ENCODE results near the gene LCN1. TPM values are rescaled to one million over a fixed set of nuclear protein-coding genes. Genes with fewer than 3 reads are reported as not detected.

The LCN1 gene
- polyA plus RNA-seq, 3 donors, result not detected

DNA sequence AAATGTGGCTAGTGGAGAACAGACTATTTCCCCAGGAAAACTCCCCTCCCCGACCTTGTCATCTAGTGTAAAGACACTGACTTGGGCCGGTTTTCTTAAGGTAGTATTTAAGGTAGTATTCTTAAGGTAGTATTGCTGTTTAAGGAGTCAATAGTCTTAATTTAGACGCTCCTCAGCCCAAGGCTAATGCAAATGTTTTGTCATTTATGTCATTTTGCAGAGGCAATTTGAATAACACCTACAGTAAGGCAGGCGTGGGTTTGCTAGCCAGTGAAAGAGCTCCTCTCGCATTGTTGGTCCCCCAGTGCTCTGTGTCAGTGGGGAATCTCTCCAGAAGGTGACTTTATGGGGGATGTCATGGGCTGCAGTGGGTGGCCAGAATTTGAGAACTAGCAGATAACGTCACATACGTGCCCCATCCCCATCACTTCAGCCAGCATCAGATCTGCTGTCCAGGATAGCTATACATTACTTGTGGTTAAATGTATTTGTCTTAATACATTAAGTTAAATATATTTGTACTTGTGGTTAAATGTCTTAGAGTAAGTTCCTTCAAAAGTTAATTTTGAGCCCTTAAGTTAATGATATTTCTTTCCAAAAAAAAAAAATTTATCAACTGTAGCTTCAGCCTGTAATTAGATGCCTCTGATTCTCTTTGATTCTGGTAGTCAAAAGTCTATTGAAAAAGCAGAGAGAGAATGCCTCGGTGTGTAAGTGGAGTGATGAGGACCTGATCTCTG, 39.1 kb upstream of the LCN1 start:
- Mint-ChIP-seq H3K4me3 (peak overlapping the region in 1 of 2 donors; percentile 20), H3K27me3 (ENCODE audit: low read depth in 3 of 3) (peaks cover 17 to 31% (median 20%) of the 10 kb centered on the region in 3 donors), H3K9me3 (no peaks in the 10 kb centered on the region), H3K4me1 (peaks cover 12% of the 10 kb centered on the region), H3K36me3 (peaks cover 25 to 33% of the 10 kb centered on the region in 2 donors), H3K27ac (no peak overlapping the region)
- WGBS (ENCODE audit: insufficient coverage), result 92% methylated on average over 2 of the region's 8 CpGs
- H4K20me1 ChIP-seq (ENCODE audit: insufficient read depth, low read length), result peaks cover 5% of the 10 kb centered on the region
- peaks cover 11% of the 10 kb centered on the region in 2 donors for H3K4me1 ChIP-seq (ENCODE audit: control insufficient read depth in 1 of 2, insufficient read depth in 2 of 2, low read length in 2 of 2)
- peaks cover 0 to 17% of the 10 kb centered on the region in 2 donors for H3K27me3 ChIP-seq (ENCODE audit: control insufficient read depth in 2 of 2, insufficient read depth in 2 of 2, low read length in 2 of 2)
- intact Hi-C loops (cut with micrococcal nuclease), result no loop called here
- TF ChIP-seq, protein P1, sequence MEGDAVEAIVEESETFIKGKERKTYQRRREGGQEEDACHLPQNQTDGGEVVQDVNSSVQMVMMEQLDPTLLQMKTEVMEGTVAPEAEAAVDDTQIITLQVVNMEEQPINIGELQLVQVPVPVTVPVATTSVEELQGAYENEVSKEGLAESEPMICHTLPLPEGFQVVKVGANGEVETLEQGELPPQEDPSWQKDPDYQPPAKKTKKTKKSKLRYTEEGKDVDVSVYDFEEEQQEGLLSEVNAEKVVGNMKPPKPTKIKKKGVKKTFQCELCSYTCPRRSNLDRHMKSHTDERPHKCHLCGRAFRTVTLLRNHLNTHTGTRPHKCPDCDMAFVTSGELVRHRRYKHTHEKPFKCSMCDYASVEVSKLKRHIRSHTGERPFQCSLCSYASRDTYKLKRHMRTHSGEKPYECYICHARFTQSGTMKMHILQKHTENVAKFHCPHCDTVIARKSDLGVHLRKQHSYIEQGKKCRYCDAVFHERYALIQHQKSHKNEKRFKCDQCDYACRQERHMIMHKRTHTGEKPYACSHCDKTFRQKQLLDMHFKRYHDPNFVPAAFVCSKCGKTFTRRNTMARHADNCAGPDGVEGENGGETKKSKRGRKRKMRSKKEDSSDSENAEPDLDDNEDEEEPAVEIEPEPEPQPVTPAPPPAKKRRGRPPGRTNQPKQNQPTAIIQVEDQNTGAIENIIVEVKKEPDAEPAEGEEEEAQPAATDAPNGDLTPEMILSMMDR (IDR thresholded peaks at IDR 0.05), result no peak
- no peak overlapping the region for H3K9ac ChIP-seq (ENCODE audit: insufficient read depth, low read length, poor library complexity, severe bottlenecking)
- peaks cover 4% of the 10 kb centered on the region for H3K79me2 ChIP-seq (ENCODE audit: insufficient read depth, low read length)
- no peaks in the 10 kb centered on the region for H3K9me3 ChIP-seq (replicated peaks in 1 of 2; ENCODE audit: control insufficient read depth in 1 of 2, insufficient read depth in 1 of 2, low read length in 2 of 2)
- no peak overlapping the region for H3K4me3 ChIP-seq (replicated peaks in 1 of 3; ENCODE audit: low read depth in 2 of 3, low read length in 3 of 3)
- H3K27ac ChIP-seq (ENCODE audit: low read depth in 1 of 2, low read length in 2 of 2), result no peak overlapping the region
- H2AFZ ChIP-seq (ENCODE audit: insufficient read depth, low read depth, low read length, poor library complexity, severe bottlenecking), result no peak overlapping the region
- H3K4me2 ChIP-seq (replicated peaks; ENCODE audit: extremely low read depth, low read length, poor library complexity, severe bottlenecking), result no peak overlapping the region
- H3K36me3 ChIP-seq (replicated peaks in 1 of 2; ENCODE audit: control insufficient read depth in 1 of 2, insufficient read depth in 2 of 2, low read length in 2 of 2), result peaks cover 17 to 33% of the 10 kb centered on the region in 2 donors
- no peak for DNase-seq

DNA sequence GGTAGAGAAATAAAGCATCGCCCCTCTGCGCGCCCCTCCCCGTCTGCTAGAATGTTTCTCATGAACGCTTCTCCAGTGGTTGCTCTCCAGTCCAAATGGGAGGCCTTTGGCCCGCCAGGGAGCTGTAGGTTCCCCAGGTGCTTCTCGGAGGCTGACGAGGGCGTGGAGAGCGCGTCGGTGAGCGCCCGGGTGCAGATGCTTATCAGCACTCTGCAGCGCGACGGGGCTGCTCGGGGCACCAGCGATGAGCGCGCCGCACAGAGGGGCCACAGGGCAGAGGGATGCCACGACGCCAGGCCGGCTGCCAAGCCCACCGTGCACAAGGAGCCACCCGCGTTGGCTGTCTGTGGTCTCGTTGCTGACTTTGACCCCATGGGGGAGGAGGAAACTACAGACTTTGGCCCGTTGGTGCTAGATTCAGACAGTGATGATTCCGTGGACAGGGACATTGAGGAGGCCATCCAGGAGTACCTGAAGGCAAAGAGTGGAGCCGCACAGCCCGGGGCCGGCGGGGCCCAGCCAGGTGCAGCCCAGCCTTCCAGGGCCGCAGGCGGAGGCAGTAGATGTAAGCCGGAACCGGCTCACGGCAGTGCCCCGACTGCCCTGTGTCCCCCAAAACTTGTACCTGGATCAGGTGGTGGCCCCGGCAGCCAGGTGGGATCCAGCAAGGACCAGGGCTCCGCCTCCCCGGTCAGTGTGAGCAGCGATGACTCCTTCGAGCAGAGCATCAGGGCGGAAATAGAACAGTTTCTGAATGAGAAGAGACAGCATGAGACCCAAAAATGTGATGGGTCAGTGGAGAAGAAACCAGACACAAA, 36.6 kb upstream of the LCN1 start:
- Histone ChIP-seq H3K4me1 (ENCODE audit: control insufficient read depth in 1 of 2, insufficient read depth in 2 of 2, low read length in 2 of 2) (peaks cover 11% of the 10 kb centered on the region in 2 donors), H3K9me3 (replicated peaks in 1 of 2; ENCODE audit: control insufficient read depth in 1 of 2, insufficient read depth in 1 of 2, low read length in 2 of 2) (no peaks in the 10 kb centered on the region), H2AFZ (ENCODE audit: insufficient read depth, low read depth, low read length, poor library complexity, severe bottlenecking) (no peak overlapping the region), H3K27me3 (ENCODE audit: control insufficient read depth in 2 of 2, insufficient read depth in 2 of 2, low read length in 2 of 2) (peaks cover 0 to 6% of the 10 kb centered on the region in 2 donors), H3K27ac (ENCODE audit: low read depth in 1 of 2, low read length in 2 of 2) (no peak overlapping the region), H3K9ac (ENCODE audit: insufficient read depth, low read length, poor library complexity, severe bottlenecking) (no peak overlapping the region), H3K36me3 (replicated peaks in 1 of 2; ENCODE audit: control insufficient read depth in 1 of 2, insufficient read depth in 2 of 2, low read length in 2 of 2) (peaks cover 23 to 43% of the 10 kb centered on the region in 2 donors), H4K20me1 (ENCODE audit: insufficient read depth, low read length) (peaks cover 5% of the 10 kb centered on the region), H3K4me3 (replicated peaks in 1 of 3; ENCODE audit: low read depth in 2 of 3, low read length in 3 of 3) (no peak overlapping the region), H3K4me2 (replicated peaks; ENCODE audit: extremely low read depth, low read length, poor library complexity, severe bottlenecking) (no peak overlapping the region), H3K79me2 (ENCODE audit: insufficient read depth, low read length) (peaks cover 4% of the 10 kb centered on the region)
- H3K36me3 Mint-ChIP-seq, result peaks cover 32 to 45% of the 10 kb centered on the region in 2 donors
- TF ChIP-seq, protein P1 (IDR thresholded peaks at IDR 0.05), result no peak
- no peak overlapping the region for H3K4me3 Mint-ChIP-seq
- no peak overlapping the region for H3K27ac Mint-ChIP-seq
- intact Hi-C loops (cut with micrococcal nuclease), result no loop called here
- WGBS (ENCODE audit: insufficient coverage), result over 99% methylated on average over 47 of the region's 47 CpGs
- peaks cover 8% of the 10 kb centered on the region for H3K4me1 Mint-ChIP-seq
- no peaks in the 10 kb centered on the region for H3K9me3 Mint-ChIP-seq
- DNase-seq, result no peak
- peaks cover 4 to 17% (median 6%) of the 10 kb centered on the region in 3 donors for H3K27me3 Mint-ChIP-seq (ENCODE audit: low read depth in 3 of 3)

Data from CD14-positive monocyte (primary cell).